Fibroblast of the aortic adventitia (primary cell): ENCODE results near the gene ZBTB42. TPM values are rescaled to one million over a fixed set of nuclear protein-coding genes. Genes with fewer than 3 reads are reported as not detected.
A peak's percentile ranks its signal among the peaks of the same experiment; 100 is the strongest.
"Not testable (repeated sequence)": the region's sequence is repeated elsewhere in the genome, so short reads cannot be mapped to it uniquely, and the experiment has no call there.

Experiments used
- DNase-seq: peaks from one replicate; pipeline ENCODE4 v3.0.0-alpha.2; 2010; ENCODE audit warnings: low read depth
- H3K4me3 ChIP-seq: 2 replicates; pipeline ENCODE4 v1.5.1; 2011; ENCODE audit warnings: low read depth, mild to moderate bottlenecking, control low read depth, low read length, moderate library complexity
- CTCF ChIP-seq: IDR thresholded peaks from 2 replicates; pipeline ENCODE4 v1.5.1; 2011; ENCODE audit warnings: mild to moderate bottlenecking, low read length, control low read depth, inconsistent platforms; ENCODE audit not compliant: insufficient read depth
- total RNA-seq: library from RNA; depleted of rRNA; stranded (reverse); fragments of >200 nt; gene quantifications from 2 replicates; pipeline ENCODE4 v1.2.3, GENCODE V29; 2012; ENCODE audit warnings: low replicate concordance

Gene ZBTB42
- total RNA-seq, 1 donor = 5.0 TPM

GRCh38 chr14:104822821-104823615 is 22.1 kb downstream of the ZBTB42 start:
- TF ChIP-seq CTCF = no peak
- no peak for DNase-seq
- H3K4me3 ChIP-seq = no peak overlapping the region

- no peak overlapping the region for H3K4me3 ChIP-seq
- no peak for DNase-seq
- no peak for TF ChIP-seq CTCF
Observed at GRCh38 chr14:104824353-104824997, 23.6 kb downstream of the ZBTB42 start.

- peak overlapping the region; percentile 77 for H3K4me3 ChIP-seq
- DNase-seq = peak; percentile 72
- TF ChIP-seq CTCF = peak; percentile 66
Observed at GRCh38 chr14:104826189-104826860, 25.4 kb downstream of the ZBTB42 start.

- DNase-seq = no peak
- no peak for TF ChIP-seq CTCF
Observed at GRCh38 chr14:104826861-104827176, 25.9 kb downstream of the ZBTB42 start.

GRCh38 chr14:104827177-104828055 is 26.5 kb downstream of the ZBTB42 start:
- peak overlapping the region; percentile 68 for H3K4me3 ChIP-seq
- peak; percentile 62 for TF ChIP-seq CTCF
- DNase-seq = peak; percentile 24

More at GRCh38 chr14:104826861-104827176, 25.9 kb downstream of the ZBTB42 start:
- H3K4me3 ChIP-seq = peak overlapping the region; percentile 68

GRCh38 chr14:104830781-104831180 is 29.9 kb downstream of the ZBTB42 start:
- no peak for DNase-seq
- no peak overlapping the region for H3K4me3 ChIP-seq
- no peak for TF ChIP-seq CTCF

GRCh38 chr14:104836171-104836935 is 35.5 kb downstream of the ZBTB42 start:
- H3K4me3 ChIP-seq, DNase-seq: not testable (repeated sequence)
